Fibroblast of lung (primary cell): Measurements from ENCODE around the gene NDUFAF2. TPM values are rescaled to one million over a fixed set of nuclear protein-coding genes. Genes with fewer than 3 reads are reported as not detected.

Experiments
- DNase-seq, 2 donors: peaks; one replicate each; pipeline versions ENCODE4 v3.0.0 to v3.0.0-alpha.2; 2010; ENCODE audit warnings: low read depth in 2 of 2
- H2AFZ ChIP-seq: 2 replicates; pipeline ENCODE4 v1.5.1; 2012; ENCODE audit warnings: low read length, control low read depth, inconsistent platforms
- H3K27ac ChIP-seq: 2 replicates; pipeline ENCODE4 v1.5.1; 2011; ENCODE audit warnings: low read length, control low read depth; ENCODE audit not compliant: insufficient read depth
- H3K27me3 ChIP-seq: 2 replicates; pipeline ENCODE4 v1.5.1; 2011; ENCODE audit warnings: mild to moderate bottlenecking, low read length; ENCODE audit not compliant: control insufficient read depth, insufficient read depth
- H3K36me3 ChIP-seq: 2 replicates; pipeline ENCODE4 v1.5.1; 2011; ENCODE audit warnings: low read length; ENCODE audit not compliant: control insufficient read depth, insufficient read depth
- H3K4me1 ChIP-seq: 2 replicates; pipeline ENCODE4 v1.5.1; 2011; ENCODE audit warnings: low read length; ENCODE audit not compliant: control insufficient read depth, insufficient read depth; ENCODE audit errors: extremely low read depth
- H3K4me2 ChIP-seq: 2 replicates; pipeline ENCODE4 v1.5.1; 2011; ENCODE audit warnings: low read length, control low read depth; ENCODE audit not compliant: insufficient read depth; ENCODE audit errors: extremely low read depth
- H3K4me3 ChIP-seq, 4 experiments: fragments of 200-600 bp in 1 of 4; sonication (generic) in 1 of 4; replicated peaks in 1 of 4; 2 replicates each; pipeline ENCODE4 v1.5.1; 2011 to 2016; ENCODE audit warnings: low read length in 4 of 4, low read depth in 3 of 4, mild to moderate bottlenecking in 3 of 4, control low read depth in 2 of 4, inconsistent platforms in 1 of 4, mixed read lengths in 1 of 4; ENCODE audit not compliant: insufficient read depth in 1 of 4; ENCODE audit errors: control extremely low read depth in 1 of 4
- H3K79me2 ChIP-seq: 2 replicates; pipeline ENCODE4 v1.5.1; 2012; ENCODE audit warnings: mild to moderate bottlenecking, low read length, inconsistent platforms; ENCODE audit not compliant: control insufficient read depth, insufficient read depth
- H3K9ac ChIP-seq: 2 replicates; pipeline ENCODE4 v1.5.1; 2011; ENCODE audit warnings: mild to moderate bottlenecking, low read length, control low read depth; ENCODE audit not compliant: insufficient read depth
- H3K9me3 ChIP-seq: 2 replicates; pipeline ENCODE4 v1.5.1; 2012; ENCODE audit warnings: low read depth, low read length; ENCODE audit not compliant: control insufficient read depth, insufficient read depth
- H4K20me1 ChIP-seq: 2 replicates; pipeline ENCODE4 v1.5.1; 2011; ENCODE audit warnings: low read length; ENCODE audit not compliant: control insufficient read depth, insufficient read depth; ENCODE audit errors: extremely low read depth
- EZH2 ChIP-seq: IDR thresholded peaks from 2 replicates; pipeline ENCODE4 v1.5.1; 2012; ENCODE audit warnings: low read length, control low read depth, mild to moderate bottlenecking; ENCODE audit errors: missing control alignments
- polyA plus RNA-seq, 2 donors: library from polyadenylated mRNA; depleted of rRNA in 1 of 2; stranded (reverse) in 1 of 2; unstranded in 1 of 2; fragments of >200 nt; gene quantifications; 2 replicates each; pipeline ENCODE4 v1.2.1, GENCODE V29; 2011 to 2012; ENCODE audit warnings: missing spikeins in 1 of 2
- total RNA-seq: library from RNA; depleted of rRNA; stranded (reverse); fragments of >200 nt; gene quantifications from 2 replicates; pipeline ENCODE4 v1.2.1, GENCODE V29; 2014
- TF ChIP-seq, protein P1 (sequence below), 2 donors: IDR thresholded peaks in 1 of 2; conservative IDR thresholded peaks in 1 of 2; 1 replicate in 1 of 2; 2 replicates in 1 of 2; pipeline ENCODE4 v1.5.1; 2011 to 2012; ENCODE audit warnings: low read length in 2 of 2, control low read depth in 1 of 2, inconsistent platforms in 1 of 2, low read depth in 1 of 2, mild to moderate bottlenecking in 1 of 2

The NDUFAF2 gene
- total and polyA plus RNA-seq, 2 donors (not counting 1 experiment from before 2014, with no cell fraction given), result 30.9 to 53.2 TPM

DNA sequence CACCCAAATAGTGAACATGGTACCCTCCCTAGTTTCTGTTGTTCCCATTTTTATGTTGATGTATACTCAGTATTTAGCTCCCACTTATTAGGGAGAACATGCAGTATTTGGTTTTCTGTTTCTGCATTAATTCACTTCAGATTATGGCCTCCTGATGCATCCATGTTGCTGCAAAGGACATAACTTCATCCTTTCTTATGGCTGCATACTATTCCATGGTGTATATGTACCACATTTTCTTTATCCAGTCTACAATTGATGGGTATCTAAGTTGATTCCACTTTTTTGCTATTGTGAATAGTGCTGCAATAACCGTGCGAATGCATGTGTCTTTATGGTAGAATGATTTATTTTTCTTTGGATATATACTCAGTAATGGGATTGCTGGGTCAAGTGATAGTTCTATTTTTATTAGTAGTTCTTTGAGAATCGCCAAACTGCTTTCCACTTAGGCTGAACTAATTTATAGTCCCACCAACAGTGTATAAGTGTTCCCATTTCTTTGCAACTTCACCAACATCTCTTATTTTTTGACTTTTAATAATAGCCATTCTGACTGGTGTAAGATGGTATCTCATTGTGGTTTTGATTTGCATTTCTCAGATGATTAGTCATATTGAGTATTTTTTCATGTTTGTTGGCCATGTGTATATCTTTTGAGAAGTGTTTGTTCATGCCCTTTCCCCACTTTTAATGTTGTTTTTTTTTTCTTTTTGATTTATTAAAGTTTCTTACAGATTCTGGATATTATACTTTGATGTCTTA, 137.7 kb downstream of the NDUFAF2 start:
- Histone ChIP-seq H3K27me3 (no peaks in the 10 kb centered on the region), H3K9me3 (no peaks in the 10 kb centered on the region), H4K20me1 (no peaks in the 10 kb centered on the region), H3K4me1 (no peaks in the 10 kb centered on the region), H2AFZ (no peak overlapping the region), H3K27ac (no peak overlapping the region), H3K9ac (no peak overlapping the region), H3K79me2 (no peaks in the 10 kb centered on the region), H3K36me3 (no peaks in the 10 kb centered on the region), H3K4me2 (no peak overlapping the region), H3K4me3 (no peak overlapping the region)
- peak; percentile 33 to 50 for DNase-seq
- no peak for TF ChIP-seq EZH2
- TF ChIP-seq, protein P1, sequence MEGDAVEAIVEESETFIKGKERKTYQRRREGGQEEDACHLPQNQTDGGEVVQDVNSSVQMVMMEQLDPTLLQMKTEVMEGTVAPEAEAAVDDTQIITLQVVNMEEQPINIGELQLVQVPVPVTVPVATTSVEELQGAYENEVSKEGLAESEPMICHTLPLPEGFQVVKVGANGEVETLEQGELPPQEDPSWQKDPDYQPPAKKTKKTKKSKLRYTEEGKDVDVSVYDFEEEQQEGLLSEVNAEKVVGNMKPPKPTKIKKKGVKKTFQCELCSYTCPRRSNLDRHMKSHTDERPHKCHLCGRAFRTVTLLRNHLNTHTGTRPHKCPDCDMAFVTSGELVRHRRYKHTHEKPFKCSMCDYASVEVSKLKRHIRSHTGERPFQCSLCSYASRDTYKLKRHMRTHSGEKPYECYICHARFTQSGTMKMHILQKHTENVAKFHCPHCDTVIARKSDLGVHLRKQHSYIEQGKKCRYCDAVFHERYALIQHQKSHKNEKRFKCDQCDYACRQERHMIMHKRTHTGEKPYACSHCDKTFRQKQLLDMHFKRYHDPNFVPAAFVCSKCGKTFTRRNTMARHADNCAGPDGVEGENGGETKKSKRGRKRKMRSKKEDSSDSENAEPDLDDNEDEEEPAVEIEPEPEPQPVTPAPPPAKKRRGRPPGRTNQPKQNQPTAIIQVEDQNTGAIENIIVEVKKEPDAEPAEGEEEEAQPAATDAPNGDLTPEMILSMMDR (conservative IDR thresholded peaks at IDR 0.05 in 1 of 2, IDR thresholded peaks at IDR 0.05 in 1 of 2; ENCODE audit: low read depth in 1 of 2, low read length in 2 of 2), result no peak

- H3K4me1 ChIP-seq, result no peaks in the 10 kb centered on the region
- H4K20me1 ChIP-seq, result no peaks in the 10 kb centered on the region
- H3K27me3 ChIP-seq, result no peaks in the 10 kb centered on the region
- no peak overlapping the region for H3K9ac ChIP-seq
- no peaks in the 10 kb centered on the region for H3K9me3 ChIP-seq
- no peak overlapping the region for H3K27ac ChIP-seq
- no peaks in the 10 kb centered on the region for H3K79me2 ChIP-seq
- H3K36me3 ChIP-seq, result no peaks in the 10 kb centered on the region
- H3K4me2 ChIP-seq, result no peak overlapping the region
- no peak overlapping the region for H3K4me3 ChIP-seq
- DNase-seq, result no peak
- no peak overlapping the region for H2AFZ ChIP-seq
- TF ChIP-seq EZH2, result no peak
- TF ChIP-seq, protein P1 (conservative IDR thresholded peaks at IDR 0.05 in 1 of 2, IDR thresholded peaks at IDR 0.05 in 1 of 2; ENCODE audit: low read depth in 1 of 2, low read length in 2 of 2), result no peak
Measured at GRCh38 chr5:61084658-61085057, 139.7 kb downstream of the NDUFAF2 start.

GRCh38 chr5:61085885-61086284, 140.9 kb downstream of the NDUFAF2 start:
- H3K4me3 ChIP-seq, result no peak overlapping the region
- no peaks in the 10 kb centered on the region for H3K36me3 ChIP-seq
- H3K4me2 ChIP-seq, result no peak overlapping the region
- no peaks in the 10 kb centered on the region for H3K4me1 ChIP-seq
- H3K9ac ChIP-seq, result no peak overlapping the region
- no peak overlapping the region for H3K27ac ChIP-seq
- H2AFZ ChIP-seq, result no peak overlapping the region
- H4K20me1 ChIP-seq, result no peaks in the 10 kb centered on the region
- TF ChIP-seq, protein P1 (conservative IDR thresholded peaks at IDR 0.05 in 1 of 2, IDR thresholded peaks at IDR 0.05 in 1 of 2; ENCODE audit: low read depth in 1 of 2, low read length in 2 of 2), result no peak
- TF ChIP-seq EZH2, result no peak
- no peaks in the 10 kb centered on the region for H3K9me3 ChIP-seq
- H3K27me3 ChIP-seq, result no peaks in the 10 kb centered on the region
- DNase-seq, result no peak
- no peaks in the 10 kb centered on the region for H3K79me2 ChIP-seq
